Ovary (tissue), 9 donors: ENCODE results near the gene PTCH1. TPM values are rescaled to one million over a fixed set of nuclear protein-coding genes. Genes with fewer than 3 reads are reported as not detected.

Source experiments
- DNase-seq, 5 donors: peaks; one replicate each; pipeline ENCODE4 v3.0.0-alpha.2; 2019 to 2020
- H3K27ac ChIP-seq, 2 donors: fragments of 200-600 bp; one replicate each; pipeline versions ENCODE4 v1.5.1 to v1.8.0; 2019 to 2022
- H3K27me3 ChIP-seq: fragments of 200-600 bp; one replicate; pipeline ENCODE4 v1.8.0; 2022
- H3K36me3 ChIP-seq: fragments of 200-600 bp; sonication (generic); one replicate; pipeline ENCODE4 v1.5.1; 2019
- H3K4me1 ChIP-seq: one replicate; pipeline ENCODE4 v1.8.1; 2013; ENCODE audit warnings: mild to moderate bottlenecking, moderate library complexity; ENCODE audit not compliant: insufficient read depth
- H3K4me3 ChIP-seq: fragments of 200-600 bp; sonication (generic); one replicate; pipeline ENCODE4 v1.5.1; 2017
- H3K9me3 ChIP-seq, 2 donors: fragments of 200-600 bp in 1 of 2; sonication (generic) in 1 of 2; one replicate each; pipeline versions ENCODE4 v1.5.1 to v1.8.1; 2013 to 2019; ENCODE audit warnings: mild to moderate bottlenecking in 1 of 2, moderate library complexity in 1 of 2
- EP300 ChIP-seq: sonication (generic); formaldehyde crosslinking; IDR thresholded peaks from one replicate; pipeline ENCODE4 v1.6.1; 2017; ENCODE audit warnings: antibody characterized with exemption
- POLR2A ChIP-seq: fragments of 450-650 bp; IDR thresholded peaks from one replicate; pipeline ENCODE4 v1.6.1; 2017; ENCODE audit warnings: antibody characterized with exemption, mild to moderate bottlenecking, moderate library complexity
- WGBS, 3 donors: extraction: QIAGEN DNeasy Blood & Tissue Kit in 1 of 3; methylation state at CpG; one replicate each; pipeline versions ENCODE4 v1.1.5 to v1.1.7; 2013 to 2017; 5-methylcytosine and 5-hydroxymethylcytosine counted together
- intact Hi-C, 4 donors: fragments of 100-400 bp; cut with DNase I; formaldehyde crosslinking; loops; one replicate each; pipeline versions ENCODE4 v1.11.0 to v1.15.1; 2022 to 2023
- polyA plus RNA-seq, 2 donors: library from polyadenylated mRNA; stranded (reverse); fragments of 200-250 nt in 1 of 2; fragments of 350-450 nt in 1 of 2; fragmentation: Illumina TruSeq in 1 of 2; extraction: RNeasy Lipid Tissue Mini Kit (QIAGEN cat#74804) in 1 of 2; gene quantifications; one replicate each; pipeline ENCODE4 v1.2.3, GENCODE V29; 2013 to 2014
- small RNA-seq: library from RNA; depleted of rRNA; stranded (forward); fragments of <200 nt; gene quantifications from one replicate; pipeline ENCODE3, GENCODE V24; 2016
- total RNA-seq, 7 donors: library from RNA; depleted of rRNA in 2 of 7; stranded (reverse); fragments of >200 nt in 2 of 7; fragmentation: NEBNext Ultra II Directional in 3 of 7; extraction: Animal tissue kit (Norgen Biotek cat#: 25700) in 3 of 7; gene quantifications; one replicate each; pipeline versions ENCODE4 v1.1.0 to v1.2.4, GENCODE V29; 2016 to 2023
- TF ChIP-seq, protein P1 (sequence below), 3 donors: fragments of 450-650 bp in 2 of 3; fragments of 200-600 bp in 1 of 3; IDR thresholded peaks; one replicate each; pipeline versions ENCODE4 v1.5.1 to v1.8.0; 2016 to 2022; ENCODE audit warnings: antibody characterized with exemption in 3 of 3, mild to moderate bottlenecking in 1 of 3
- donor health status: DM: no; HTN: no; CAD: no; lungs with moderate emphysema.
- donor health status: DM: no; HTN: no; CAD: no.
- donor health status: Bipolar disorder and iron deficiency.
- donor health status: DM: yes; HTN: yes; CAD: no.
- donor health status: DM: no; HTN: no; CAD: no.
- donor health status: DM: yes; HTN: yes; CAD: no.

PTCH1 gene
- total and polyA plus RNA-seq, 9 donors: 6.4 to 24.3 (median 13.5) TPM

DNA sequence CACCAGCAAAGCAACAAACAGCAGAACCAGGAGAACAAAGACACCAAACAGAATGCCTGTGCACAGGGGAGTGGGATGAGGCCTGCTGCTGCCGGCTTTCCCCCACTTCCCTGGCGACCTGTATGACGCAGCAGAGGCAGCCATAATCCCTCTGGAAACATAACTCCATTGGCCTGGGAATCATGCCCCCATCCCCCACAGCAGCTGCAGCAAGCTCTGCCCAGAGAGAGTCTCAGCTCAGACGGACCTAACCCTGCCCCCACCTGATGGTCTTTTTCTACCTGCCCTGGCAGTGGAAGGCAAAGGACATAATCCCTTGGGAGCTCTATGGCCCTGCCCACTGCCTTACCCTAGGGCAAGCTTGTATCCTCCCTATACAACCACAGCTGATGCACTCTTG, 117.5 kb downstream of the PTCH1 start:
- no peak overlapping the region for H3K27ac ChIP-seq
- H3K4me3 ChIP-seq: no peak overlapping the region
- H3K36me3 ChIP-seq: no peaks in the 10 kb centered on the region
- no peak for DNase-seq
- H3K27me3 ChIP-seq: no peaks in the 10 kb centered on the region
- TF ChIP-seq EP300 (no peak), POLR2A (no peak)
- TF ChIP-seq, protein P1, sequence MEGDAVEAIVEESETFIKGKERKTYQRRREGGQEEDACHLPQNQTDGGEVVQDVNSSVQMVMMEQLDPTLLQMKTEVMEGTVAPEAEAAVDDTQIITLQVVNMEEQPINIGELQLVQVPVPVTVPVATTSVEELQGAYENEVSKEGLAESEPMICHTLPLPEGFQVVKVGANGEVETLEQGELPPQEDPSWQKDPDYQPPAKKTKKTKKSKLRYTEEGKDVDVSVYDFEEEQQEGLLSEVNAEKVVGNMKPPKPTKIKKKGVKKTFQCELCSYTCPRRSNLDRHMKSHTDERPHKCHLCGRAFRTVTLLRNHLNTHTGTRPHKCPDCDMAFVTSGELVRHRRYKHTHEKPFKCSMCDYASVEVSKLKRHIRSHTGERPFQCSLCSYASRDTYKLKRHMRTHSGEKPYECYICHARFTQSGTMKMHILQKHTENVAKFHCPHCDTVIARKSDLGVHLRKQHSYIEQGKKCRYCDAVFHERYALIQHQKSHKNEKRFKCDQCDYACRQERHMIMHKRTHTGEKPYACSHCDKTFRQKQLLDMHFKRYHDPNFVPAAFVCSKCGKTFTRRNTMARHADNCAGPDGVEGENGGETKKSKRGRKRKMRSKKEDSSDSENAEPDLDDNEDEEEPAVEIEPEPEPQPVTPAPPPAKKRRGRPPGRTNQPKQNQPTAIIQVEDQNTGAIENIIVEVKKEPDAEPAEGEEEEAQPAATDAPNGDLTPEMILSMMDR (IDR thresholded peaks at IDR 0.05): no peak
- no peaks in the 10 kb centered on the region for H3K4me1 ChIP-seq
- intact Hi-C loops: no loop called here
- WGBS, 3 donors: 85 to 90% (median 87%) methylated on average over 4 of the region's 4 CpGs
- H3K9me3 ChIP-seq: no peaks in the 10 kb centered on the region

Small RNA genes within 50 kb of the gene (small RNA-seq; reads per million reads assigned to genes)
- not detected for gene MT1P1

Other genes with a start within 250 kb of the PTCH1 start
- gene FANCC, start 199.3 kb downstream of the PTCH1 start, total RNA-seq: 1 to 10 TPM; 2.9 to 7.5 (median 4.9) TPM
- gene FANCC, start 199.3 kb downstream of the PTCH1 start, polyA plus RNA-seq: 1 to 10 TPM; 3.1 to 5.7 TPM